DMS 273 (cell line): ENCODE results near the gene MAMDC2.

Experiments used
- DNase-seq: peaks from one replicate; lab custom pipeline; 2025; ENCODE audit not compliant: unreplicated experiment; lab: John Stamatoyannopoulos, UW

MAMDC2 gene

GRCh38 chr9:70101265-70101664 lies 57.6 kb downstream of the MAMDC2 start:
- no peak for DNase-seq

- DNase-seq = no peak
Observed at GRCh38 chr9:70105147-70105546, 61.5 kb downstream of the MAMDC2 start.

DNA sequence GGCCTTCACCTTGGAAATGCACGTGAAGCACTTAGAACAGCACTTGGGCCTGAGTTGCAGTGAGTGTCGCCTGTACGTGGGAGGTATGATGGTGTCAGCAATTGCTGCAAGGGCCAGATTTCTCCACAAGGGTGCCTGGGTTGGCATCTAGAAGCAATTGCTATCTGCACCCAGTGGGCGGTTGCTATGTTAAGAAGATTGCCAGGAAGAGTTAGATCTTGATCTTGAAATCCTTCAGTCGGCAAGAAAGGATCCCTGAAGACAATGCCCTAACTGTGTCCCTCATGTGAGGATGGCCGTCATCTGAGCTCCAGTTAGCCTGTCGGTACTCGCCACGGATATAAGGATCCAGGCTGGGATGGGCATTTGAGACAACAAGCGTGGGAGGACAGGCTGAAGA lies 62.9 kb downstream of the MAMDC2 start:
- no peak for DNase-seq

- DNase-seq = no peak
Observed at GRCh38 chr9:70107558-70107957, 63.9 kb downstream of the MAMDC2 start.

- no peak for DNase-seq
Observed at GRCh38 chr9:70108181-70108580, 64.5 kb downstream of the MAMDC2 start.

DNA sequence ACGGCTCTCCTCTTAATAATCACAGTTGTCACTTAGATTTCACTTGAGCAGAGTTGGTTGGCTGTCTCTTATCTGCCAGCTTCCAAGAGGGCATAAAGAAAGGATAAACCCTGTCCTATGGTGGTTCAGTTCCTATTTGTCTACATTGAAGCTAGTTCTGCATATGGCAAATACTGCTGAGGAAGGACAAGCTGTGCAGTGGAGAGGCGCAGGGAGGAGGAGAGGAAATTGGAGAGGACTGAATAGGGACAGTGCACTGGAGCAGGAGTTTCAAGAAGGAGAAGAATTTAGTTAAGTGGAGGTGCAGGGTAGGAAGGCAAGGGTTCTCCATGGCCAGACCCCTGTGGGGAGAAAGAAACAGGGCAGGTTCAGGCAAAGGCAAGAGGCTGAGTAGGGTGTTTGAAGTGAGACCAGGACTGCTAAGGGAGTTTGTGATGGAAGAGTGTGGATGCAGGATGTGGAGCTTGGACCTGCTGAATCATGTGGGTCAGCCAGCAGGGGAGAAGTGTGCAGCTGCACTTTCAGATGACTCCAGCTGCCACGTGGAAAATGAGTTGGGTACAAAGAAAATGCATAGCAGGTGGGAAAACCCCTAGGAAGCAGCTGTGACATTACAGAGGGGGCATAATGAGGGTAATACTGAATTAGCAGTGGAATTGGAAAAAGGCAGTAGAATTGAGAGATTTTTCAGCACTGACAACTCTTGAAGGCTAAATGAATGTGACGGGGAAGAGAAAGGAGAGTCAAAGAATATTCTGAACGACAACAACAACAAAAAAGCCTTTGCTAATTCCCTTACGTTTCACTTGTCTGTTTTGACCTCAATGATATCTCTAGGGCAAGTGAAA lies 66.8 kb downstream of the MAMDC2 start:
- DNase-seq = peak; percentile 89

DNA sequence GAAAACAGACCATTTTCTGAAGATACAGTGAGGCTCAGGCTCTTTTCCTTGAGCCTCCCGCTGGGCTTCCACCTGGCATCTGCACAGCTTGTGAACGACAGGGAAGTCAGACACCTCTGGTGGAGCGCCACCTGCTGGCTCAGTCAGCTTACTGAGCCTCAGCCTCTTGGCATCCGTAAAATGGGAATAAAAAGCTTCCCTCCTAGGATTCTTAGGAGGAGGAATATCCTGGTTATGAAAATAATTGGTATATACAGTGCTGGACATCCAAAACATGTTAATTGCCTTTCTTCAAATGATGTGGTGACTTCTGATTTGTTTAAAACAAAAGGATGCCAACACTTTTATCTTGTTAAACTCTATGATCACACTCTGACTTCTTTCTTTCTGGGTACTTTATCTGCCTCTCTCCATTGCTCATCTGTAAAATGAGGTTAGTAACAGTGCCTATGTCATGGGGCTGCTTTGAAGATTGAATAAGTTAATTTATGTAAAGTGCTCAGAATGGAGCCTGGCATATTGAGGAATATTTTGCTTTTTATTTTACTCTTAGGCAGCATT lies 67.5 kb downstream of the MAMDC2 start:
- peak; percentile 96 for DNase-seq

- no peak for DNase-seq
Observed at GRCh38 chr9:70111641-70112236, 68.1 kb downstream of the MAMDC2 start.

- DNase-seq = no peak
Observed at GRCh38 chr9:70112981-70113380, 69.3 kb downstream of the MAMDC2 start.

DNA sequence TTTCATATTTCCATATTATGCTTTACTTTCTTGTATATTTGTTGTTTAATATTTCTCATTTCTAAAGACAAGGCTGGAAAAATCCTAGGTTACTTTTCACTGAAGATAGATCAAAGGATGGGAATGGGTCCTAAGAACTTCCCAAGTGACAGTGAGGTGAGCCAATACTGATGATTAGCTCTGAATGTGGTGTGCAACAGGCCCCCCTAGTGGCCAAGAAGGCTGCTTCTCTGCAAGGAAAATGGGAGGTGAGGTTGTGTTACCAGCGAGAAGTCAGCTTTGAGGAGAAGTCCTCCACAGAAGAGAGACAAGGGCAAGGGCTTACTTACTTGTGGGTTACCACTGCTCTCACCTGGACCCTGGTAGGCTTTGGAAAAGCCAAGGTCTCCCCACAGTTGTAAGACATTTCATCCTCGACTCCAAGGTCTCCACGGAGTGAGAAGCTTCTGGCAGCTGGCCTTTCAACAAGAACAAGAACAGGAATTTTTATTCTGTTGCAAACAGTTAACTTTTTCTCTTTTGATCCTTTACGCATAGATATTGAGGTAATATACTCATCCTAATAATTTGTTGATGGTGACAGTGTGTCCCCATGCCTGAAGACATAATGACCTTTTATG lies 69.9 kb downstream of the MAMDC2 start:
- peak; percentile 72 for DNase-seq

DNA sequence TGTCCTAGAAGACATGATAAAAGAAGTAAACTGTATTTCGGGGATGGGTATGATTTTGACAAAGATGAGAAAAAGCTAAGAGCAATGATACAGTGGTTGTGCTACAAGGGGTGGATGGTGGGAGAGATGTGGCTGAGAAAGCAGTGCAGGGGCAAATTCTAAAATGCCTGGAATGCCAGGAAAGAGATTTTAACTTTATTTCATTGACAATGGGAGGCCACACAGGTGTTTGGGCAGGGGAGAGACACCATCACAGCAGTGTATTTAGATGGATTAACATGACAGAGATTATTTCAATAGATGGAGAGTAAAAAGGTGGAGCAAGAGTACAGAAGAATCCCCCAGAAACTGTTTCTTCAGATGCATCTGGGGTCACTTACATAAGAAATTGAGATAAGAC lies 71.2 kb downstream of the MAMDC2 start:
- DNase-seq = no peak

DNA sequence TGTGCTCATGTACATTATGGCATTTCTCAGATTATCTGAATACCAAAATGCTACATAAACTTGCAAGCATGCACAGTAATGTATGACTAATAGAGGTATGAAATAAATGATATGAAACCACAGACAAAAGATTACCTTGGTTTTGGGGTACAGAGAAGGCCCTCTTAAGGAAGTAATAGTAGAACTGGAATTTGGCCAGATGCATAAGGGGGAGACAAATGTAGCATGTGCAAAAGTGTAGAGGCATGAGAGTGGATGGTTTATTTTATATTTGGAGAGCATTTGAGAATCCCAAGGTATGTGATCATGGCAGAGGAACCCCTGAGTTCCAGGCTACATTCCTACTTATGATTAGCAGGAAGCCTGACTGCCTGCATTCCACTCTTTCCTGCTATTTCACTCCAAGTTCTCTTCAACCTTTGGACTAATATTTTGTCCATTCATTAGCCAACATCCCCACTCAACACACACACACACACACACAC lies 74.2 kb downstream of the MAMDC2 start:
- DNase-seq = no peak

DNA sequence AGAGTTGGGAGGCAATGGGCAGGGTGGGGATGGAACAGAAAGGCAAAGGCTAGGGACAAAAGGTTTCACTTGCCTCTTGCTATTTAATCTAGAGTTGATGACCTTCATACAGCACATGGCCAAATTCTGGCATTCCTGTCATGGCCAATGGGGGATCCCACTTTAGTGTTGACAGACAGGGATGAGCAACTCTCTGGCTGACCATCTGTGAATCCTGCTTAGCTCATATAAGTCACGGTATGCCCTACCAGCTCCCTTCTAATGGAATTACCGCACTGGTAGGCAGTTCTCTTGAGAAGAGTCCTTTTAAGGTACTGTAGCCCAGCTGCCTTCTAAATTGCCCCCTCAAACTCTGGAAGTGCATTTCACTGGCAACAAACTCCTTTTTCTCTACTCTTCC lies 76.1 kb downstream of the MAMDC2 start:
- DNase-seq = no peak

GRCh38 chr9:70120834-70121510 lies 77.3 kb downstream of the MAMDC2 start:
- peak; percentile 71 for DNase-seq

- DNase-seq = no peak
Observed at GRCh38 chr9:70121818-70122436, 78.3 kb downstream of the MAMDC2 start.

GRCh38 chr9:70123695-70124094 lies 80.0 kb downstream of the MAMDC2 start:
- DNase-seq = no peak

GRCh38 chr9:70125621-70126263 lies 82.1 kb downstream of the MAMDC2 start:
- no peak for DNase-seq

- DNase-seq = no peak
Observed at GRCh38 chr9:70127036-70127435, 83.4 kb downstream of the MAMDC2 start.

- DNase-seq = no peak
Observed at GRCh38 chr9:70127540-70128416, 84.1 kb downstream of the MAMDC2 start.
